RKO (cell line): ENCODE data around the gene TMEM234.

ENCODE experiments used
- DNase-seq: peaks from one replicate; pipeline ENCODE4 v3.0.0-alpha.2; 2016; ENCODE audit warnings: low spot score

The TMEM234 gene

DNA sequence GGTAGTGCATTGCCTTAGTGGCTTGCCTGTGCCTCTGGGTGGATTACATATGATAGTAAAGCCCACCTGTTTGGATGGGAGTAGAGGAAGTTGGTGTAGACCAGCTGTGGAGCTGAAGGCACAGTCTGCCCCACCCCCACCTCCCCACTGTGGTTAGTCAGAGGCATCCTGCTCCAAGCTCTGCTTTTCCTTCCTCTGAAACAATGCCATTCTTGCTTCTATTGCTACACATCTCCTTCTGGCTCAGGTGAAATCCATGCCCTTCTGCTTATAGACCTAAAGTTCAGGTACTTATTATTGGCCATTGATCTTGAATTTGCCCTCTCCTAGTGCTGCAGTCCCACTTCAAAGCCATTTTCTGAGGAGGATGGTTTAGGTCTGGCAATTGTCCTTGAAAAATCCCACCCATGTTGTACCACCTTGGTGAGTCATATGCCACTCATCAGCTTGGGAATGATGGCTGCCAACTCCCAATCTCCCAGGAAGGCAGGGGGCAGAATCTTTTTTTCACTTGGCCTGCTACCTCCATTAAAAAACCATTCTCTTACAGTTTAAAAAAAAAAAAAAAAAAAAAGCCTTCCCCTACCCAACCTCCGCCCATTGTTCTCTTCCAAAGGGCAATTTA, 49.4 kb downstream of the TMEM234 start:
- DNase-seq = no peak

DNA sequence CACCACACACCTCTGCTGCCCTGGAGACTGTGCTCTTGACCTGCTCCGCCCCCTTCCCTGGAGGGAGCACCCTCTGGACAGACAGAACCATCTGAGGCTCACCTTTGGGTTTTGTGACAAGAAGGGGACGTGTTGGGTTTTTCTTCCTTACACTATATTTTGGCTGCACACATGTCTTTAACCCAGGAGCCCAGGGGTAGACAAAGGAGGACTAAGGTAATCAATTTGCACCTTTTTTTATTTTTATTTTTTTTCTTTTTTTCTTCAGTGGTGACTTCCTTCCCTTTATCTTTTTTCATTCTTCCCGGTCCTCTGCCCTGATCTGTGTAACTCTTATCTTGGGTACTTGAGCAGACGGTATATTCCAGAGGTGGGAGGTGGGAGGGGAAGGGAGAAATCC, 51.2 kb downstream of the TMEM234 start:
- no peak for DNase-seq
